Islet of Langerhans (tissue), 1 donor: ENCODE measurements around the gene CEP41.

ENCODE experiments used
- FAIRE-seq: peaks from one replicate; lab custom pipeline; 2011; peaks lifted over from hg19 to GRCh38; lab: Jason Lieb, UNC

Gene CEP41

DNA sequence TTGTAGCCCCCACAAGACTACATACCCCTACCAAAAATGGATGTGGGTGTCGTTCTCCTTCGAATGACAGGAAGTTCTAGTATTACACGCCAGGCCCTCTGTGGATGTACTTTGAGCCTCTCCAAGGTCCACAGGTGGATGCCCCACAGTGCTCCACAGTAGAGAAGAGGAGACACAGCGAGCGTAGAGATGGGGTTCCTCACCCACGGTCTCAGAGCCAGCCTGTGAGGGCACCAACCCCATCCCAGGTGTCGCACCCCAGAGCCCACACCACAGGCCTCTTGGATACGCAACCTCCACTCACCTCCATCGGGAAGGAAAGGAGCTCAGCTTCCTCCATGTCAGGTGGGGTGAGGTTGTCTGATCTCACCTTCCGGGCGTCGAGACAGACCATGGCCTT, 93.9 kb downstream of the CEP41 start:
- no peak for FAIRE-seq

DNA sequence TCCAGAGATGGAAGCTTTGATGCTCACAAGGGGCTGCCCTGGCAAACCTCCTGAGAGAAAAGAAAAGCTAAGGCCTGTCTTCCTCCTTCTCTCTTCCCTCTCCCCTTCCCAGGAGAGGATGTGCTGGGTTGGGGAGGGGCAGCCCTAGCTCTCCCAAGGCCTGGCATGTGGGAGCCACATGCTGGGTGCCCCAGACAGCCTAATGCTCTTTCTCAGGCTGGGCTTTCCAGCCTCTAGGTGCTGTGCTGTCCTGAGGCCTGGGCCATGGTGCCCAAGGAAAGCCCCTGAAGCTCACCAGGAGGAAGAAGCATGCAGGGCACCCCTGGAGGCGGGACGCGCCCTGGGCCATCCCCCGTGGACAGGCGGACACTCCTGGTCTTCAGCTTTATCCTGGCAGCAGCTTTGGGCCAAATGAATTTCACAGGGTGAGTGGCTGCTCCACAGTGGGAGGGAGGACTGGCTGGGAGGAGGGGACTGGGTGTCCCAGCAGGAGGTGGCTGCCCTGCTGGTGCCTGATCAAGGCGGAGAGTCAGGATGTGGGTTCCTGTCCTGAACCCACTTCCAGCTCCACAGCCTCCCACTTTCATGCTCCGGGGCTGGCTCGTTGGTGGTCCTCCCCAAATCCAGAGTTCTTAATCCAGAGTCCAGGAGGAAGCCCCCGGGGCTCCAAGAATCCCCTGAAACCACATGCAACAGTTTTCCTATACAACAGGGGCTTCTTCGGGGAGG, 94.5 kb downstream of the CEP41 start:
- FAIRE-seq, result no peak

- FAIRE-seq, result no peak
These were observed 95.1 kb downstream of the CEP41 start for GRCh38 chr7:130345725-130346124.

DNA sequence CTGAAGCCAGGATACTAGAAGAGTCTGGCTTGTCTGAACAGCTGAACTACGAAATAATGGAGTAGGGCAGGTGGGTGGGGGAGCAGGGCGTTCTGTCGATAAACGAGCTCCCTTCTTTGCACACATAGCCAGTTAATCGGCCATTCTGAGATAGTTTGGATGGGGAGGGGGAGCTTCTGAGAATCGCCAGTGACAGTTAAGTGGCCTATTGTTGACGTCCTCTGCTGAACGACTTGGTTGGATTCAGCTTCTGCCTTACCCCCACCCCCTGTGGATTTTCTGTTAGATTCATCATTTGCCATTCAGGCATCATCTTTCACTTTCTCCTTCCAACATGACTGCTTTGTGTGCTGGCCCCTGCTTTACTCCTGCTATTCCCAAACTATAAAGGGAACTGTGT, 95.7 kb downstream of the CEP41 start:
- FAIRE-seq, result no peak

DNA sequence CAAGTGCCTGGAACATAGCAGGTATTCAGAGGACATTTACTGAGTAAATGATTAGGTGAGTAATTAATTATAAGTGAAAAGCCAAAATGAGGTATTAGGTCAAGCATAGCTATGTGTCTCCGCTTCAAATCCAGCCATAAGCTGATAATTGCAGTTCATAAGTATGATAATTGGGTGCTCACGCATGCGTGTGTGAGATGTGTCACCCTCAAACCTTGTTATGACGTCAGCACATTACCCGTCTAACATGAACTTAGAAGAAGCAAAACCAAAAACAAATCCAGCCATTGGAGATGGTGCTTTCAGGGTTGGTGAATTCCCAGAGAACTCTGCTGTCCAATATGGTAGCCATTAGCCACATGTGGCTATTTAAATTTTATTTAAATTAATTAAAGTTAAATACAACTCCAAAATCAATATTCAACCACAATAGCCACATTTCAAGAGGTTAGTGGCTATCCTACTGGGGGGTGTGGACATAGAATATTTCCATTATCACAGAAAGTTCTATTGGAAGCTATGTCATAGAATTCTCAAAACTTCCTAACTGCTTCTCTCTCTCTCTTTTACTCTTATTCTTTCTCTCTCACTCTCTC, 96.4 kb downstream of the CEP41 start, which contains the start of gene CPA5:
Gene CPA5 (plus strand): TSS at position 546 of the 596 bp plus-strand sequence. CDS start 1,670 bp downstream, outside the sequence.
- no peak for FAIRE-seq
